ENCODE results near the gene TTPAL.

The TTPAL gene

DNA sequence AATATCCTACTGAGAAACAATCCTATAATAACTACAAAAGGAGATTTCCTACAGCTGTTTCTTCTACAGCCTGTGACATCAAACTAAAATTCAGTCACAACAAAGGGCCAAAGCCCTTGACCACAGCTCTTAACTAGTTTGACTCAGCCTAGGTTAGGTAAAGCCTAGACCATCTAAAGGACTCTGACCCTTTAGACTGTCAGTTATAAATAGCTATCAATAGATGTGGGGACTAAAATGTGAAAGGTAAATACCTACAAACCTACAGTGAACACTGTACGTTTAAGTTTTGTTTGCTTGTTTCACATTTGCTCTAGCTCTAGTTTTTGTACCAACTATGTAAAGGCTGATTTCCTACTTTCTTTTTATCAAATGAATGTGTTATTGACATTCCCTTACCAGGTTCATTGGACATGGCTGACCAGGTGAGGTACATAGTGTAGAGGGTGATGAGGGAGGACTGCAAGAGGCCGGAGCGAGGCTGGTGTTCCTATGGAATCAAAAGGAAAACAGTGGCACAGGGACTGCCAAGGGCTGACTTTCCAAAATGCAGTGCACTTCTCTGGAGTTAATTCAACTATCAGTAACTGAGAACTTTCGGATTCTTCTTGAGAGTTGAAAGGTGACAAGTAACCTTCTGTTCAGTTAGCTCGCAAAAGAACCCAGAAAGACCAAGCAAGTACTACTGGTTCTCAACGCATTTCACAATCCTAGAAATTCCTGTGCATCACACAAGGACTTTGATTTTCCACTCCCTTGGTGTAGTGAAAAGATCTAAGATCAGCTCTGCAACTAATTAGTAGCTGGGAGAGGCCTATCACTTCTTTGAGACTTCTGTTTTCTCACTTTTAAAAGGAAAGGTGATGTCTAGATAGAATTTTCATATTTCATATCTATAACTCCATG lies 29.0 kb downstream of the TTPAL start:
- TF ChIP-seq, protein P1, sequence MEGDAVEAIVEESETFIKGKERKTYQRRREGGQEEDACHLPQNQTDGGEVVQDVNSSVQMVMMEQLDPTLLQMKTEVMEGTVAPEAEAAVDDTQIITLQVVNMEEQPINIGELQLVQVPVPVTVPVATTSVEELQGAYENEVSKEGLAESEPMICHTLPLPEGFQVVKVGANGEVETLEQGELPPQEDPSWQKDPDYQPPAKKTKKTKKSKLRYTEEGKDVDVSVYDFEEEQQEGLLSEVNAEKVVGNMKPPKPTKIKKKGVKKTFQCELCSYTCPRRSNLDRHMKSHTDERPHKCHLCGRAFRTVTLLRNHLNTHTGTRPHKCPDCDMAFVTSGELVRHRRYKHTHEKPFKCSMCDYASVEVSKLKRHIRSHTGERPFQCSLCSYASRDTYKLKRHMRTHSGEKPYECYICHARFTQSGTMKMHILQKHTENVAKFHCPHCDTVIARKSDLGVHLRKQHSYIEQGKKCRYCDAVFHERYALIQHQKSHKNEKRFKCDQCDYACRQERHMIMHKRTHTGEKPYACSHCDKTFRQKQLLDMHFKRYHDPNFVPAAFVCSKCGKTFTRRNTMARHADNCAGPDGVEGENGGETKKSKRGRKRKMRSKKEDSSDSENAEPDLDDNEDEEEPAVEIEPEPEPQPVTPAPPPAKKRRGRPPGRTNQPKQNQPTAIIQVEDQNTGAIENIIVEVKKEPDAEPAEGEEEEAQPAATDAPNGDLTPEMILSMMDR (conservative IDR thresholded peaks at IDR 0.05; ENCODE audit: low read depth, low read length): no peak
- no peak for DNase-seq (ENCODE audit: low read depth)
- H3K4me3 ChIP-seq (ENCODE audit: low read depth, low read length): no peak overlapping the region

DNA sequence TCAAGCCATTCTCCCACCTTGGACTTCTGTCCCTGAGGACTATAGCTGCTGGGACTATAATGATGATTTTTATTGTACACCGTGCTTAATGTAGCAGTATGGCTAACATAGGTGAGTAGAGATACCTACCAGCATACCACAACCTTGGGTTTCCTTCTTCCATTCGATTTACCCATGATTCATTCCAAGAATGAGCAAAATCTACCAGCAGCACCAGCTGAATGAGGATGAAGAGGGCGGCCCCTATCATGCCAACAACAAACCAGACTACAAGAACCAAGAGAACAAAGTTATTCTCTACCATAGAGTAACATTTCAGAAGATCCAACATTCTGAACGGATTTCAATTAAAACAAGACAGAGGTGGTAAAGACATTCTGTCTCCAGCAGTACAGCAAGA lies 34.1 kb downstream of the TTPAL start:
- TF ChIP-seq, protein P1 (conservative IDR thresholded peaks at IDR 0.05; ENCODE audit: low read depth, low read length): no peak

DNA sequence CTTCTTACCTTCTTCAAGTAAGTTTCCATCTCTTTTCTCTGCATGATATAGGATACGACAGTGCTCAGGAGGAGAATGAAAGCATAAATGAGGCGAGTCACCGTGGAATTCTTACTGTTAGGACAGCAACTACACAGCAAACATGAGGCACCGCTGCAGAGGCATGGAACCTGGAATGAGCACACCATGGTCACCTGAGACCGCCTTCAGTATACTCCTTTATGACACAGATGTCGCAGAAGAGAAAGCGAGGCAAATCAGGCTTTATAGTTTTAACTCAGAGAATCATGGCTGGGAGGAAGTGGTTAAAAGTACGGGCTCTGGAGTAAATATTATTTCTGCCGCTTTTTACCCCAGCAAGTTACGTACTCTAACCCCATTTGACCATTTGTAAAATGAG lies 38.2 kb downstream of the TTPAL start:
- no peak overlapping the region for H3K4me3 ChIP-seq (ENCODE audit: low read depth, low read length)
- DNase-seq (ENCODE audit: low read depth): no peak
- TF ChIP-seq, protein P1 (conservative IDR thresholded peaks at IDR 0.05; ENCODE audit: low read depth, low read length): no peak

More for the DNA sequence above, 34.1 kb downstream of the TTPAL start:
- no peak overlapping the region for H3K4me3 ChIP-seq (ENCODE audit: low read depth, low read length)
- no peak for DNase-seq (ENCODE audit: low read depth)

DNA sequence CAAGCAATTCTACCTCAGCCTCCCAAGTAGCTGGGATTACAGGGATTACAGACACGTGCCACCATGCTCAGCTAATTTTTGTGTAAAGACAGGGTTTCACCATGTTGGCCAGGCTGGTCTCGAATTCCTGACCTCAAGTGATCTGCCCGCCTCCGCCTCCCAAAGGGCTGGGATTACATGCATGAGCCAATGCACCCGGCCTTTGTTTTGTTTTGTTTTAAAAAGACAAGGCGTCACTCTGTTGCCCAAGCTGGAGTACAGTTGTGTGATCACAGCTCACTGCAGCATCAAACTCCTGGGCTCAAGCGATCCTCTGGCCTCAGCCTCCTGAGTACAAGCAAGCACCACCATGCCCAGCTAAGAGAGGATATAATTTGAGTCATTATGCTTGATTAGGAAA lies 40.8 kb downstream of the TTPAL start:
- no peak for DNase-seq (ENCODE audit: low read depth)
- TF ChIP-seq, protein P1 (conservative IDR thresholded peaks at IDR 0.05; ENCODE audit: low read depth, low read length): no peak
- H3K4me3 ChIP-seq (ENCODE audit: low read depth, low read length): no peak overlapping the region

DNA sequence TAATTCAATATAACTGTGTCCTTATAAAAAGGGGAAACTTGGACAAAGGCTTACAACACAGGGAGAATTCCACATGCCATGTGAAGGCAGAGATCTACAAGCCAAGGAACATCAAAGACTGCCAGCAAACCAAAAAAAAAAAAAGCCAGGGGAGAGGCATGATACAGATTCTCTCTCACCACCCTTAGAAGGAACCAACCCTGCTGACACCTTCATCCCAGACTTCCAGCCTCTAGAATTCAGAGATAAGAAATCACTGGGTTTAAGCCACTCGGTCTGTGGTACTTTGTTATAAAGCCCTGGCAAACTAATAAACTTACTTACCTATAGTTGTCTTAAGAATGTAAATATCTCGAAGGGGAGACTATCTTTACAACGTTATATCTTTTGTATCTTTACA lies 41.8 kb downstream of the TTPAL start:
- TF ChIP-seq, protein P1 (conservative IDR thresholded peaks at IDR 0.05; ENCODE audit: low read depth, low read length): no peak
- no peak overlapping the region for H3K4me3 ChIP-seq (ENCODE audit: low read depth, low read length)
- DNase-seq (ENCODE audit: low read depth): no peak

DNA sequence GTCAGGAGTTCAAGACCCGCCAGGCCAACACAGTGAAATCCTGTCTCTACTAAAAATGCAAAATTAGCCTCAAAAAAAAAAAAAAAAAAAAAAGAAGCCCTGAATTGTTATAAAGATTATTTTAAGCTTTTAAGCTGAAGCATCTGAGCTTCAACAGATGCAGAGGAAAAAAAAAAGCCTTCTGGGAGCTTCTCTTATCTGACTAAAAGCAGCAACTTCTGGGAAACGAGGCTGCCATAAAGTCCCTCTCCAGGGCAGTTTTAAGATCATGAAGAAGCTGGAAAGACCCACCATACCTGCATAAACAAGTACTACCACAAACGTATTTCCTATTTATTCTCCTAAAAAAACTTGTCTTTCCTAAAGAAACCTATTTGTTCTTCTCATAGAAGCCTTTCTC lies 42.6 kb downstream of the TTPAL start:
- no peak for DNase-seq (ENCODE audit: low read depth)
- TF ChIP-seq, protein P1 (conservative IDR thresholded peaks at IDR 0.05; ENCODE audit: low read depth, low read length): no peak
- H3K4me3 ChIP-seq (ENCODE audit: low read depth, low read length): no peak overlapping the region

DNA sequence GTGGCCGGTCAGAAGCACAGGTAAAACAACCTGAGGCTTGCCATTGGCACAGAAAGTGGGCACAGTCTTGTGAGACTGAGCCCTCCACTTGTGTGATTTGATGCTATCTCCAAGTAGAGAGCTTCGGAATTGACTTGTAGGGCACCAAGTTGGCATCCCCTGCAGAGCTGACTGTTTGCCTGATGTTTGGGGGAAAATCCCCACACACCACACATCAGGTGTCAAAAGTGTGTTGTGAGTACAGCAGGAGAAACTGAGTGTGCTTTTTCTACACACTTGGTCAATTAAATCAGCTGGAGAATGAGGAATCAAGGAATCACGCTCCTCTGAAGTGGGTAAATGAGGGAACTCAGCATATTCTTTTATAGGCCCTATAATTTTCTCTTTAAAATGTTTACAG lies 45.2 kb downstream of the TTPAL start:
- peak overlapping the region; percentile 100 for H3K4me3 ChIP-seq (ENCODE audit: low read depth, low read length)
- TF ChIP-seq, protein P1 (conservative IDR thresholded peaks at IDR 0.05; ENCODE audit: low read depth, low read length): no peak
- DNase-seq (ENCODE audit: low read depth): no peak

All from choroid plexus epithelial cell (primary cell).